Activated T-helper 1 cell treated with Interleukin-2 at 50 U/mL for 16 hours (primary cell): ENCODE data around the gene DNAJB2.
A peak's percentile ranks its signal among the peaks of the same experiment; 100 is the strongest.
"Not testable (repeated sequence)": the region's sequence is repeated elsewhere in the genome, so short reads cannot be mapped to it uniquely, and the experiment has no call there.

Experiments used
- DNase-seq: peaks from one replicate; pipeline ENCODE4 v3.0.0-alpha.2; 2020; ENCODE audit warnings: low read depth

Gene DNAJB2

DNA sequence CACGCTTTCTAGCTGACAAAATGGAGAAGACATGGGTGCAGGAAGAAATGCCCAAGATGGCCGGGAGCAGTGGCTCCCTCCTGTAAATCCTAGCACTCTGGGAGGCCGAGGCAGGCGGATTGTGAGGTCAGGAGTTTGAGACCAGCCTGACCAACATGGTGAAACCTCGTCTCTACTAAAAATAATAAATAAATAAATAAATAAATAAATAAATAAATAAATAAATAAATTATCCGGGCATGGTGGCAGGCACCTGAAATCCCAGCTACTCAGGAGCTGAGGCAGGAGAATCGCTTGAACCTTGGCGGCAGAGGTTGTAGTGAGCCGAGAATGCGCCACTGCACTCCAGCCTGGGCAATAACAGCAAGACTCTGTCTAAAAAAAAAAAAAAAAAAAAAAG is 20.2 kb upstream of the DNAJB2 start:
- not testable (repeated sequence) for DNase-seq

DNA sequence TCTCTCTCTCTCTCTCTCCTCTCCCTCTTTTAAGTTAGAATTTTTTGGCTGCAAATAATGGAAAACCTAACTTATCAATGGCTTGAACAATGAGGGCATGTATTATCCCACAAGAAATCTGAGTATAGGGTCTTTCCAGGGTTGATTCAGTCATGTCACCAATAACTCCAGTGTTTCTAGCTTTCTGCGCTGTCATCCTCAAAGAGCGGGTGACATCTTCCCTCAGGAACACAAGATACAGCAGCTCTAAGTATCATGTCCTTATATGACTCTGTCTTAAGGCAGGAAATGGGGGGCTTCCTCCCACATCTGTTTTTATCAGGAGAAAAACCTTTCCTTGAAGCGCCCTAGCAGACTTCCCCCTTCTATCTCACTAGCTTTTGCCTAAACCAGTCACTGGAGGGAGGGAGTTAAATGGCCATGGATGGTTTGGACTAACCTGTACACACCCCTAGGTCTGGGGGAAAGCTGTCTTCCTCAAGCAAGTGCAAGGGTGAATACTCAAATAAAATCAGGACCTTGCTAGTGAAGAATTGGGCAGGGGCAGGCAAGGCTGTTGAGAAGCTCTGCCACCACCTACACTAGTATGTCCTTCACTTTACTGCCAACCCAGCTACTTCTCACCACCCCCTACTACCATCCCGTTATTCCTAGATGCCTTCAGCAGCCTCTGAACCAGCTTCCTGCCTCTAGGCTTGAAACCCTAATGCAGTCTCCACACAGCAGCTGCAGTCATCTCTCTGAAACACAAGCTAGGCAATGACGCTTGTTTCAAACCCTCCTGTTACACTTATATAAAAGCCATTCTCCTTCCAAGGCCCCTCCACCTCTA is 17.9 kb upstream of the DNAJB2 start:
- no peak for DNase-seq

DNA sequence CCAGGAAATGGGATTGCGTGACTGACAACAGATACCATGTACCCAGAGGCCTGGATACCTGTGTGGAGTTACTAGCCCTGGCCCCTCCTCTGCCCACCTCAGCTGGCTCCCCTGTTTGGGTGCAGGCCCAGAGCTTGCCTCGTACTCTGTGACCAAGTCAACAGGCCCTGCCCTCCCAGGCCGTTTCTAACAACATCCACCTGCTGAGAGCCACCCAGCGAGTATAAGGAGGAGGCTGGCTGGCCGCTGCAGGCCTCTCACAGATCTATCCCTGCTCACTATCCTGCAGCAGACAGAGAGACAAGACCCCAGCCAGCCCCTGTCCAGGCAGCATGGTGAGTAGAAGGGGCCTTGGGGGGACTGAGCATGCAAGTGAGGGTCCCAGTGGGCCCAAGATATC is 12.9 kb upstream of the DNAJB2 start:
- no peak for DNase-seq

DNA sequence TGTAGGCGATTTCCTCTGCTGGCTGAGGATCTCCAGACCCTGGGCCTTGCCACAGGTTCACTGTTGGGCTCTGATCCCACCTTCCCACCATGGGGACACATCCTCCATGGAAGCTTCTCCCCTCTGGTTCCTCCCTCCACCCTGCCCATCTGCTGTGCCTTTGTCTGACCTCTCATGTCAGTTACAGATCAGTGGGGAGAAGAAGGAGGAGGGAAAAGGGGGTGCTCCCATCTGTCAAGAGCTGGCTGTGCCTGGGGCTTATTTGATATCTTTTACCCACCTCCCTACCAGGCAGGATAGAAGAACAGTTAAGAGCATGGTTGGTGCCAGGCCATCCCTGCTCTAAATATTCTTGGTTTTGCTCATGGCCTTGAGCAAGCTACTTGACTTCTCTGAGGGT is 12.3 kb upstream of the DNAJB2 start:
- no peak for DNase-seq

- no peak for DNase-seq
These were observed 10.9 kb upstream of the DNAJB2 start for GRCh38 chr2:219268294-219268693.

GRCh38 chr2:219269362-219270054 is 9.7 kb upstream of the DNAJB2 start:
- DNase-seq: no peak

DNA sequence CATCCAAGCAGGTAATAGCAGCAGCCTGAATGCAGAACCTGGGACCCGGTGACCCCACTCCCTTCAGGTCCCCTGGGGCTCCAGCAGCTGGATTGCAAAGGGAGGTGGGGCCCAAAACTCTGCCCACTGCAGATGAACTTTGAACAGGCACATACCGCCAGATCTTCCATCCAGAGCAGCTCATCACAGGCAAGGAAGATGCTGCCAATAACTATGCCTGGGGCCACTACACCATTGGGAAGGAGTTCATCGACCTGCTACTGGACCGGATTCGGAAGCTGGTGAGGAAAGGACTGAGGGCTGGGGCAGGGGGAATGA is 9.2 kb upstream of the DNAJB2 start:
- no peak for DNase-seq

GRCh38 chr2:219271021-219271420 is 8.1 kb upstream of the DNAJB2 start:
- DNase-seq: no peak

DNA sequence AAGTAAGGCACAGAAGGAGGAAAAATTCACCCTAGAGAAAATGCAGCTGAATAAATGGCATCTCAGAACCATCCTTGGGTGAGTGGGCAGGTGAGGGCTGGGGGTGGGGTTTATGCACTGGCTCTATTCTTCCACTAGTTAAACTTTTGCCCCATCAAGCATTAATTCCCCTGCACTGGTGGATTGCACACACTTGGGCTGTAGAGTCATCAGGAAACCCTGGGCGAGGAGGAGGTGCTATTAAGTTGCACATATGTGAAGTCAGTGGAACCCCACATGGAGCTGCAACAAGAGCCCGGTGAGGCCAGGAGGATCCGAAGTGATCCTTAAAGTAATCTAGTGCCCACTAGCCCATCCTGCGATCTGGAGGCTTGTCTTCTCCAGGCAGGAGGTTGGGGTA is 6.8 kb upstream of the DNAJB2 start:
- no peak for DNase-seq

GRCh38 chr2:219272995-219273394 is 6.2 kb upstream of the DNAJB2 start:
- DNase-seq: no peak

DNA sequence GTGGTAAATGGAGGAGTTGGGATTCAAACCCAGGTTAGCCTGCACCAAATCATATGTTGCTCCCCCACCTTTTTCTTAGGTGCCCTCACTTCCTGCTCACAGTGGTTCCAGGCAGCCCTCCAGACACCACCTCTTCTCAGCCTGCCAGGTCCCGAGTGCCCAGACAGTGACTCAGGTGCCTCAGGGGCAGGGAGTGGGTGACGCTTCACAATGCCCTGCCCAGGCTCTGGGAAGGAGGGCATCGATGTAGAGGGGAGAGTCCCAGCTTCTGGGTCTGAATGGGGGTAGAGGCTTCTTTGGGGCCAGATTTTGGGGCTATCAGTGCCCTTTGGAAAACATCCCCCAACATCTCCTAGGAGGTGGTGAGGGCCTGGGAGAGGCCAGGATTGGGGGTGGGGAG is 5.2 kb upstream of the DNAJB2 start:
- DNase-seq: no peak

- no peak for DNase-seq
These were observed 4.7 kb upstream of the DNAJB2 start for GRCh38 chr2:219274361-219274921.

DNA sequence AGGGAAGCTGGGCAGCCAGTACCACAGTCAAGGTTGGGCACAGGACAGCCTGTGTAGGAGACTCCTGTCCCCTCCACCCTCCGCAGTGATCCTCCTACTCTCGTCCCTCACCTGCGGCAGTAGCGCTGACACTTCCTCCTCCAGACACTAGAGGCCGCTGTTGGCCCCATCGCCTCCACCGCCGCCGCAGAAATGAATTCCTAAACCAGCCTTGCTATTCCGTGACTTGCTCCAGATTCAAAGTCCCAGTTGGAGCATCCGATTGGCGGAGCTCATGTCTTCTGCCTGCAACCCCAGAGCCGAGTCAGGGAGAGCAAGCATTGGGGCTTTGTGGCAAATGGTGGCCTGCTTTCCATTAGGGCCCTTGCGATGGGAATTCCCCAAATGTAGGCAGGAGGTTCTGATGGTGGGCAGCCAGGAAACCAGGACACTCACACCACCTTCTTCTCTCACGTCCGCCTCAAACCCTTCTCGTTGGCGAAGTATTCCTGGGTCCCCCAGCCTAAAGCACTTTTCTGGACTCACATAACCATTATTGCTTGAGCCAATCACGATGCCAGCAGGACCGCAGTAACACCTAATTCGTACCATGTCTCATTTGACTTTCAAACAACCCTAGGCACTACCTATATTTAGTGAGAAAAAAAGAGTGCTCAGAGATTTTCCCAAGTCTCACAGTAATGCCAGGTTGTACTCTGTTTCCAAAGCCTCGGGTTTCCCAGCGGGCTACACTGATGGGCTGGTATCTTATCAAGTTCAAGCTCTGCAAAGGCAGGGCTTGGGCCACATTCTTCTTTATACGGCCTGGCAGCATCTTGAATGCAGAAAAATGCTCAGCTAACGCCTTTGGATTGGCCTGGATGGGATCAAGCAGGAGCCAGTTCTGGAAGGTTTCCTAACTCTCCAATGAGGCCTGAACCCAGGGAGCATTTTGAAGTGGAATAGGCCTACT is 1.2 kb upstream of the DNAJB2 start:
- peak; percentile 57 for DNase-seq

GRCh38 chr2:219278655-219279150 is 463 bp upstream of the DNAJB2 start:
- DNase-seq: no peak

- DNase-seq: no peak
These were observed 850 bp downstream of the DNAJB2 start for GRCh38 chr2:219279916-219280516.

GRCh38 chr2:219280651-219281050 is 1.5 kb downstream of the DNAJB2 start:
- no peak for DNase-seq

- DNase-seq: no peak
These were observed 2.4 kb downstream of the DNAJB2 start for GRCh38 chr2:219281588-219281987.

DNA sequence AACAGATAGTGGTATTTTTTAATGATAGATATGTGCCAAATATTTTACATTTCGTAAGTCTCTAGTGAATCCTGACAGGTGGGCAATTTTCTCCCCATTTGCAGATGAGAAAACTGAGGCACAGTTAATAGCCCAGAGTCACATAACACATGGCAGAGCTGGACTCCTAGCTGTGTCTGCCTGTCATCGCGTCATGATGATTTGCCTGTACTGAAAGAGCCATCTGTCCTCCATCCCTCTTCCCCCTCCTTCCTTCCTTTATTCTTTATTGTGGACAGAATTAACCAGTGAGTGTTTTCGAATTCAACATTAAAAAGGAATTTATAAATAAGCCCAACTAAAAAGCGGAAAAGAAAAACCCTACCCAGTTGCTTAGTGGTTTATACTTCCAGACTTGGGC is 3.2 kb downstream of the DNAJB2 start:
- DNase-seq: no peak

GRCh38 chr2:219282943-219283581 is 3.9 kb downstream of the DNAJB2 start:
- no peak for DNase-seq

DNA sequence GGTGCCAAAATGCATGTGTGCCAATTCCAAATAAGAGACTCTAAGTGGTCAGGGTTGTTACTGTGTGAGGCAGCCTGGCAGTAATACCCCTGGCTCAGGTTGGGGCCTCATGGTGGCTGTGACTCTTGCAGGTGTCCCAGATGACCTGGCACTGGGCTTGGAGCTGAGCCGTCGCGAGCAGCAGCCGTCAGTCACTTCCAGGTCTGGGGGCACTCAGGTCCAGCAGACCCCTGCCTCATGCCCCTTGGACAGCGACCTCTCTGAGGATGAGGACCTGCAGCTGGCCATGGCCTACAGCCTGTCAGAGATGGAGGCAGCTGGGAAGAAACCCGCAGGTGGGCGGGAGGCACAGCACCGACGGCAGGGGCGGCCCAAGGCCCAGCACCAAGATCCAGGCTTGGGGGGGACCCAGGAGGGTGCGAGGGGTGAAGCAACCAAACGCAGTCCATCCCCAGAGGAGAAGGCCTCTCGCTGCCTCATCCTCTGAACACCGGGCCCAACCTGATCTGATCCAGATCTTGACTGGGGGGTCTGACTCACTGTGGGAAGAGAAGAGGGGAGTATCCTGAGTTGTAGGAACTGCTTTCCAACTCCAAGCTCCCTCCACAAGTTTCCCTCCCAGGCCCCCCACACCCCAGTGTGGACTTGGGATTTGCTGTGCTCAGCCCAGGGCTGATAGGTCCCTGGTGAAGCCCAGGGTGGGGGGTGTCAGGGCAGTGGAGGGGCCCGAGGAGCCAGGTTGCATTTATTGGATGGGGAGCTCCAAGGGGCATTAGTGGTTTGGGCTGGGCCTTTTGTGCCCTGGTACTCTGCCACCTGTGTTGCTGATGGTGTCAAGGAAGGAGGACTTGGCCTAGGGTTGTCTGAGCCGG is 5.6 kb downstream of the DNAJB2 start:
- no peak for DNase-seq
